GM18498 (cell line): ENCODE measurements around the gene CTNND2.
"Not testable (repeated sequence)": the region's sequence is repeated elsewhere in the genome, so short reads cannot be mapped to it uniquely, and the experiment has no call there.

Source experiments
- ATAC-seq: cut with Tn5 transposase; IDR thresholded peaks from one replicate; pipeline ENCODE4 v1.9.1; 2021; ENCODE audit warnings: mild to moderate bottlenecking, moderate library complexity; ENCODE audit not compliant: unreplicated experiment

CTNND2 gene

GRCh38 chr5:11482011-11482410 is 422.2 kb downstream of the CTNND2 start:
- no peak for ATAC-seq

GRCh38 chr5:11477786-11478185 is 426.5 kb downstream of the CTNND2 start:
- ATAC-seq: no peak

GRCh38 chr5:11476866-11477265 is 427.4 kb downstream of the CTNND2 start:
- no peak for ATAC-seq

- no peak for ATAC-seq
Observed at GRCh38 chr5:11468334-11469039, 435.8 kb downstream of the CTNND2 start.

GRCh38 chr5:11467588-11467987 is 436.7 kb downstream of the CTNND2 start:
- ATAC-seq: no peak

GRCh38 chr5:11459716-11460115 is 444.5 kb downstream of the CTNND2 start:
- no peak for ATAC-seq

GRCh38 chr5:11455505-11455904 is 448.7 kb downstream of the CTNND2 start:
- ATAC-seq: no peak

- ATAC-seq: no peak
Observed at GRCh38 chr5:11452852-11453251, 451.4 kb downstream of the CTNND2 start.

- ATAC-seq: no peak
Observed at GRCh38 chr5:11449966-11450365, 454.3 kb downstream of the CTNND2 start.

- ATAC-seq: no peak
Observed at GRCh38 chr5:11449217-11449616, 455.0 kb downstream of the CTNND2 start.

- no peak for ATAC-seq
Observed at GRCh38 chr5:11443831-11444230, 460.4 kb downstream of the CTNND2 start.

- ATAC-seq: no peak
Observed at GRCh38 chr5:11432116-11432515, 472.1 kb downstream of the CTNND2 start.

- ATAC-seq: no peak
Observed at GRCh38 chr5:11429254-11429653, 475.0 kb downstream of the CTNND2 start.

GRCh38 chr5:11427569-11427968 is 476.7 kb downstream of the CTNND2 start:
- ATAC-seq: no peak

- no peak for ATAC-seq
Observed at GRCh38 chr5:11426442-11426841, 477.8 kb downstream of the CTNND2 start.

- no peak for ATAC-seq
Observed at GRCh38 chr5:11422342-11422741, 481.9 kb downstream of the CTNND2 start.

GRCh38 chr5:11420969-11421368 is 483.3 kb downstream of the CTNND2 start:
- no peak for ATAC-seq

- no peak for ATAC-seq
Observed at GRCh38 chr5:11415751-11416150, 488.5 kb downstream of the CTNND2 start.

- ATAC-seq: not testable (repeated sequence)
Observed at GRCh38 chr5:11414732-11415131, 489.5 kb downstream of the CTNND2 start.

- no peak for ATAC-seq
Observed at GRCh38 chr5:11411621-11412020, 492.6 kb downstream of the CTNND2 start.

- ATAC-seq: no peak
Observed at GRCh38 chr5:11407556-11408145, 496.6 kb downstream of the CTNND2 start.

GRCh38 chr5:11400316-11400715 is 503.9 kb downstream of the CTNND2 start:
- ATAC-seq: no peak

- ATAC-seq: no peak
Observed at GRCh38 chr5:11398728-11399127, 505.5 kb downstream of the CTNND2 start.
